A673 (cell line): ENCODE measurements around the gene WBP2. TPM values are rescaled to one million over a fixed set of nuclear protein-coding genes. Genes with fewer than 3 reads are reported as not detected.

Source experiments
- BruUV-seq: library from RNA; stranded (reverse); fragments of 400-500 nt; replicated peaks from 2 replicates; lab custom pipeline; 2021; lab: Mats Ljungman, UMichigan
- CTCF ChIA-PET: fragments of 300-600 bp; sonication (Branson Sonifier 250); formaldehyde crosslinking; loops from one replicate; lab custom pipeline; 2022; ENCODE audit warnings: antibody characterized with exemption; lab: Charles Lee
- POLR2A ChIA-PET: fragments of 300-600 bp; sonication (Branson Sonifier 250); formaldehyde crosslinking; loops from one replicate; lab custom pipeline; 2022; ENCODE audit warnings: antibody characterized with exemption; ENCODE audit not compliant: low non-redundant PET; lab: Charles Lee
- DNase-seq: peaks from one replicate; pipeline ENCODE4 v3.0.0-alpha.2; 2015; ENCODE audit warnings: low spot score
- H3K27ac ChIP-seq: fragments of 200-600 bp; sonication (generic); 2 replicates; pipeline ENCODE4 v1.5.1; 2016; ENCODE audit warnings: mixed run types, low read depth, mild to moderate bottlenecking, mixed read lengths, antibody characterized with exemption, low read length; ENCODE audit not compliant: poor library complexity, severe bottlenecking
- H3K27me3 ChIP-seq: fragments of 200-600 bp; sonication (generic); replicated peaks from 2 replicates; pipeline ENCODE4 v1.6.1; 2017; ENCODE audit warnings: mixed run types, low read depth, mild to moderate bottlenecking, mixed read lengths, antibody characterized with exemption, low read length; ENCODE audit not compliant: insufficient read depth, poor library complexity
- H3K36me3 ChIP-seq: fragments of 200-600 bp; sonication (generic); 2 replicates; pipeline ENCODE4 v1.6.1; 2016; ENCODE audit warnings: mixed run types, mild to moderate bottlenecking, mixed read lengths, antibody characterized with exemption, low read length; ENCODE audit not compliant: insufficient read depth, poor library complexity, severe bottlenecking
- H3K4me1 ChIP-seq: fragments of 200-600 bp; sonication (generic); 2 replicates; pipeline ENCODE4 v1.6.1; 2017; ENCODE audit warnings: mixed run types, mild to moderate bottlenecking, mixed read lengths, antibody characterized with exemption, low read length; ENCODE audit not compliant: insufficient read depth, poor library complexity, severe bottlenecking
- H3K4me3 ChIP-seq: fragments of 200-600 bp; sonication (generic); 2 replicates; pipeline ENCODE4 v1.5.1; 2016; ENCODE audit warnings: low read depth, mixed run types, mild to moderate bottlenecking, mixed read lengths, low read length; ENCODE audit not compliant: poor library complexity, severe bottlenecking
- H3K9me3 ChIP-seq: fragments of 200-600 bp; sonication (generic); 2 replicates; pipeline ENCODE4 v1.6.1; 2016; ENCODE audit warnings: mixed run types, low read depth, mild to moderate bottlenecking, mixed read lengths, antibody characterized with exemption, low read length; ENCODE audit not compliant: poor library complexity, severe bottlenecking
- EZH2 ChIP-seq: fragments of 200-600 bp; sonication (generic); IDR thresholded peaks from 2 replicates; pipeline ENCODE4 v1.6.1; 2017; ENCODE audit warnings: borderline replicate concordance, low read depth, mild to moderate bottlenecking, mixed read lengths, antibody characterized with exemption, low read length; ENCODE audit not compliant: poor library complexity, severe bottlenecking
- intact Hi-C: fragments of 100-400 bp; cut with micrococcal nuclease; formaldehyde crosslinking; loops from one replicate; pipeline ENCODE4 v1.10.0; 2022; ENCODE audit not compliant: unreplicated experiment
- total RNA-seq: library from RNA; stranded (reverse); gene quantifications from 2 replicates; pipeline ENCODE4 v1.2.3, GENCODE V29; 2021
- TF ChIP-seq, protein P1 (sequence below): fragments of 300-800, 200-600 bp; sonication (generic); conservative IDR thresholded peaks from 2 replicates; pipeline ENCODE4 v1.5.1; 2017; ENCODE audit warnings: low read depth, mild to moderate bottlenecking, antibody characterized with exemption, low read length, moderate library complexity, mixed read lengths

WBP2 gene
- total RNA-seq, 1 experiment from 2014 or later: 70.3 TPM

DNA sequence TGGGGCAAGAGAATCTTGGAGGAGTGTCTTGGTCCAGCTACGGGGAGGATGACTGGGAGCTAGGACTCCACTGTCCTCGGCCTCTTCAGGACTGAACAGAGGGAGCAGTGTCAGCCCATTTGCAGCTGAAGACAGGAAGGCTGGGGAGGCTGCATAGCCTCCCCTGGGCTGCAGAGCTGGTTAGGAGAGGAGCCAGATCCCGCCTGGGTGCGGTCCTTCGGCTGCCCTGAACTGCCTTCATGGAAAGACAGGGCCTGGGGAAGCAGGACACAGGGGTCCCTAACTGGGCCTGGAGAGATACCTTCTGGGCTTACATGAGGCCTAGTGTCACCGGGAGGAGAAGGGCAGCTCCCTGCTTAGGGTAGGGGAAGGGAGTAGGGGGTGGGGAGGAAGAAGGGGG is 37.6 kb downstream of the WBP2 start:
- no peaks in the 10 kb centered on the region for H3K4me1 ChIP-seq
- H3K27me3 ChIP-seq: no peaks in the 10 kb centered on the region
- ChIA-PET POLR2A (no interaction called here), CTCF (interaction anchor here (0.6 kb wide), 1 partner anchor 11 kb away, joined by 6 read pairs; no protein-coding TSS in a partner anchor)
- intact Hi-C loops: no loop called here
- H3K4me3 ChIP-seq: no peak overlapping the region
- TF ChIP-seq, protein P1, sequence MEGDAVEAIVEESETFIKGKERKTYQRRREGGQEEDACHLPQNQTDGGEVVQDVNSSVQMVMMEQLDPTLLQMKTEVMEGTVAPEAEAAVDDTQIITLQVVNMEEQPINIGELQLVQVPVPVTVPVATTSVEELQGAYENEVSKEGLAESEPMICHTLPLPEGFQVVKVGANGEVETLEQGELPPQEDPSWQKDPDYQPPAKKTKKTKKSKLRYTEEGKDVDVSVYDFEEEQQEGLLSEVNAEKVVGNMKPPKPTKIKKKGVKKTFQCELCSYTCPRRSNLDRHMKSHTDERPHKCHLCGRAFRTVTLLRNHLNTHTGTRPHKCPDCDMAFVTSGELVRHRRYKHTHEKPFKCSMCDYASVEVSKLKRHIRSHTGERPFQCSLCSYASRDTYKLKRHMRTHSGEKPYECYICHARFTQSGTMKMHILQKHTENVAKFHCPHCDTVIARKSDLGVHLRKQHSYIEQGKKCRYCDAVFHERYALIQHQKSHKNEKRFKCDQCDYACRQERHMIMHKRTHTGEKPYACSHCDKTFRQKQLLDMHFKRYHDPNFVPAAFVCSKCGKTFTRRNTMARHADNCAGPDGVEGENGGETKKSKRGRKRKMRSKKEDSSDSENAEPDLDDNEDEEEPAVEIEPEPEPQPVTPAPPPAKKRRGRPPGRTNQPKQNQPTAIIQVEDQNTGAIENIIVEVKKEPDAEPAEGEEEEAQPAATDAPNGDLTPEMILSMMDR: no peak
- no peak for TF ChIP-seq EZH2
- peaks cover 64% of the 10 kb centered on the region for H3K36me3 ChIP-seq
- no peak overlapping the region for H3K27ac ChIP-seq
- no TSS peak for BruUV-seq
- no peak for DNase-seq
- H3K9me3 ChIP-seq: no peaks in the 10 kb centered on the region

GRCh38 chr17:75816693-75817092 is 38.4 kb downstream of the WBP2 start:
- Histone ChIP-seq H3K27me3 (no peaks in the 10 kb centered on the region), H3K4me3 (no peak overlapping the region), H3K4me1 (no peaks in the 10 kb centered on the region), H3K36me3 (peaks cover 68% of the 10 kb centered on the region), H3K27ac (no peak overlapping the region), H3K9me3 (no peaks in the 10 kb centered on the region)
- no peak for DNase-seq
- ChIA-PET POLR2A (interaction anchor here (0.5 kb wide), 1 partner anchor 39 kb away, joined by 12 read pairs; the partner anchor contains the start of gene WBP2), CTCF (no interaction called here)
- intact Hi-C loops: no loop called here
- TF ChIP-seq, protein P1: no peak
- TF ChIP-seq EZH2: no peak
- no TSS peak for BruUV-seq

DNA sequence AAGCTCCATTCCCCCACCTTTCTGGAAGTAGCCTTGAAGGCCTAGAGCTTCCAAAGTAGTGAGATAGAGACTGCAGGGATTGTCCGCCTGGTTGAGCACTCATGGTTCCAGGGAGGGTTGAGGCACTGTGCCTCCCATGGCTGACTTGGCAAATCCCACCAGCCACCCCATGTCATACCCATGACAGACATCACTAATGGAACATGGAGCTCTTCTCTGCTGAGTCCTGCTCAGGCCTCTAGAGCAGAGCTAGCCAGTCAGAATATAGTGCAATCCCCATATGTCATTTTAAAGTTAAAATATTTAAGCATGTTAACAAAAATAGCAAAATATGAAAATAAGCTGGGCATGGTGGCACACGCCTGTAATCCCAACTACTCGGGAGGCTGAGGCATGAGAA is 39.7 kb downstream of the WBP2 start:
- peaks cover 68% of the 10 kb centered on the region for H3K36me3 ChIP-seq
- H3K4me3 ChIP-seq: no peak overlapping the region
- no peak overlapping the region for H3K27ac ChIP-seq
- H3K4me1 ChIP-seq: no peaks in the 10 kb centered on the region
- intact Hi-C loops: no loop called here
- CTCF ChIA-PET: interaction anchor here (0.6 kb wide), 1 partner anchor 10 kb away, joined by 6 read pairs; no protein-coding TSS in a partner anchor
- H3K9me3 ChIP-seq: no peaks in the 10 kb centered on the region
- no peaks in the 10 kb centered on the region for H3K27me3 ChIP-seq
- DNase-seq: no peak
- POLR2A ChIA-PET: no interaction called here
- BruUV-seq: no TSS peak
- no peak for TF ChIP-seq EZH2
- TF ChIP-seq, protein P1: no peak
